GM18519 (cell line): ENCODE results near the gene CRTAP.
"Not testable (repeated sequence)": the region's sequence is repeated elsewhere in the genome, so short reads cannot be mapped to it uniquely, and the experiment has no call there.

ENCODE experiments used
- ATAC-seq: cut with Tn5 transposase; IDR thresholded peaks from one replicate; pipeline ENCODE4 v1.9.1; 2021; ENCODE audit warnings: mild to moderate bottlenecking, moderate library complexity; ENCODE audit not compliant: unreplicated experiment, low FRiP score

Gene CRTAP

DNA sequence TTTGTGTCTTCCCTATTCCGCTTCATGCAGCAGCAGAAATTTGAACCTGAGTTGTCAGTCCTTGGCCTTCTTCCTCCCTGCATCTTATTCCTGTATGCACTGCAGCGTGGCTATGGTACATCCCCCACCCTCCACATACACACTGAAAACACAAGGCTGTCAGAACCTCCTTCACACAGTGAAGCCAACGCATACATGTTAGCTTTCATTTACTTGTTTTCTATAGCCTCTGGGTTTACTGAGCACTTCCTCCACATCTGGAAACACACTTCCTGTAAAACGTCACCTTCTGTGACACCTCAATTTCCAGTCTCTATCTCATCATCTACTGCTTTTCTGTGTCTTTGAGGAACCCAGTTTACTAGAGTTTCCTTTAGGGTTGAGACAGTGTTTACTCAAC is 57.8 kb downstream of the CRTAP start:
- no peak for ATAC-seq

DNA sequence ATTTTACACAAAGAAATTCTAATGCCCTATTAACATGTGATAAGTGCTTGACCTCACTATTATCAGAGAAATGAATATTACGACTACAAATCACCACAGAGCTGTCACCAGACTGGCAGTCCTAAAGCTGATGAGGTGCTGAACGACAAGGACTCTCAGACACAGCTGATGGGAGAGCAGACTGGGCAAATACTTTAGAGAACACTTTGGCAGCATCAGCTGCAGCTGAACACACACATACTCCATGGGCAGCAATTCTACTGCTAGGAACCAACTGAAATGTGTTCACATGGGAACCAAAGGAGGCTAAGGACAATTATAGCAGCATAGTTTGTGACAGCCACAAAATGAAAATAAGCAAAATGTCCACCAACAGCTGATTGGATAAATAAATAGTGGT is 59.3 kb downstream of the CRTAP start:
- no peak for ATAC-seq

DNA sequence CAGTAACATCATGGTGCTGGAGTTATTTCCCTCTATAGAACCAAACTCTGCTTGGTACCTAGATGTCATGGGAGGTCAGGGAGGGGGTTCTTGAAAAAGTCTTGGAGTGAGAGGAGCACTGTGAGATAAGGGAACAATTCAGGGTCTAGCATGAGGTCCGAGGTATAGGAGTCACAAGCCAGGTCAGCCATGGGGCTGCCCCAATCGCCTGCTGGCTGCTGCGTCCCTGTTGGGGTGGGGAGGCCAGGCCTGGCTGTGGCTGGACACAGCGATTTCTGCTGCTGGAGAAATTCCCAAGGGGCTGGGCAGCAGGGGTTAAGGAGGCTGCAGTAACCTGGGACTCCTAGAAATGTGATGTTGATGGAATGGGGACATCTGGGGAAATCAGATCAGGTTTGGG is 59.9 kb downstream of the CRTAP start:
- no peak for ATAC-seq

DNA sequence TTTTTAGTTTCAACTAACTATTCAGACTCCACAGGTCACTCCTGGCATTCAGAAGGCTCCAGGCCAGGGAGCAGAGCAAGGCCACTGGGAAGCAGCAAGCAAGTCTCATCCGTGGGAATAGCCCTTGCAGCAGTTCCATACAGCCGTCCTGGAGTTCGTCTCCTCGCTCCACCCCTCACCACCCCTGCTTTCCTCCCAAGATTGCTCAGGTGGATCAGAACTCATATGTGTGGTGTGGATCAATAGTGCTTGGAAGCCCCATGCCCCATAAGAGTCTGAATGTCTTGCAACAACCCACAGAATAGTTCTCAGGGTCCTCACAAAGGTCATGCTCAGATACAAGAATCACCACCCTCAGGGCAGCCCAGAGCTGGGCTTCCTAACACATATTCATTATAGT is 60.3 kb downstream of the CRTAP start:
- no peak for ATAC-seq

DNA sequence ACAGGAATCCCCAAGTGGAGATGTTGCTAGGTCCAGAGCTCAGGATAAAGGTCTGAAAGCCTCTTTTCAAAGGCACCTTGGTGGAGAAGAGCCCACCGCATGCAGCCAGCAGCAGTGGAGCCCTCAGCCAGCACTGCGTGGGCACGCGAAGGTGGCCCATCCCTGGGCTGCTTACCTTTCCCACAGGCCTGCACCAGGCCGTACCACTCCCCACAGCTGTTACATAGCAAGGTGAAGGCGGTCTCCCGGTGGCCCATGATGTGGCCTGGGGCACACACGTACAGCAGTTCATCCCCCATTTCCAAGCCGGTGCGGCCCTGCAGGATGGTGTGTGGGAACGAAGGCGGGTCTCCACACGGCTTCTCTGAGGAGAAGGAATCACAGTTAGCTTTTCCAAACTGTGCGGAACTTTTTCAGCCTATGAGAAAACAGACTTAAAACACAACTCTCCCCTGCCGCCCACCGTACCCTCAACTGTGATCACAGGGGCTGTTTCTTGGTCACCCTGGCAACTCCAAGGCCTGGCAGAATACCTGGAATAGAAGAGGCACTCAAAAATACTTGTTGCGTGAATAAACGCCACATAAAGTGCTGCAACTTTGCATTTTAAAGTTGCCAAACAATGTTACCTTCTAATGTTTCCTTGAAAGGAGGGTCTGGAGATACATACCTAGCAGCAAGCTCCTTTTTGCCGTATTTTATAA is 61.0 kb downstream of the CRTAP start:
- ATAC-seq, result no peak

DNA sequence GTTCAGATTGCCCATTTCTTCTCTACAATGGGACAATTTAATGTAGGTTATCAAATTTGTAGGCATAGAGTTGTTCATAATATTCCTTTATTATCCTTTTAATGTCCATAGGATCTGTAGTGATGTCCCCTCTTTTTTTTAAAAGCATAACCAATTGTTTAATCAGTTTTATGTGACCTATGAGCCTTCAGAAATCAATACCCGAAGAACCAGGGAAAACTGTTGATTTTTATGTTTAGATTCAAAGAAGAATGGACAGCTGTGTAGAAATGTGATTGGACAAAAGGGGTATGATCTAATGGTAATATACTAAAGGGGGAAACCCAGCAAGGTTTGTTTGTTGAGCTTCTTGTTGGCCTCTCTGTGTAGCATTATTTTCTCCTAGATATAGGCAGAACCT is 65.3 kb downstream of the CRTAP start:
- no peak for ATAC-seq

DNA sequence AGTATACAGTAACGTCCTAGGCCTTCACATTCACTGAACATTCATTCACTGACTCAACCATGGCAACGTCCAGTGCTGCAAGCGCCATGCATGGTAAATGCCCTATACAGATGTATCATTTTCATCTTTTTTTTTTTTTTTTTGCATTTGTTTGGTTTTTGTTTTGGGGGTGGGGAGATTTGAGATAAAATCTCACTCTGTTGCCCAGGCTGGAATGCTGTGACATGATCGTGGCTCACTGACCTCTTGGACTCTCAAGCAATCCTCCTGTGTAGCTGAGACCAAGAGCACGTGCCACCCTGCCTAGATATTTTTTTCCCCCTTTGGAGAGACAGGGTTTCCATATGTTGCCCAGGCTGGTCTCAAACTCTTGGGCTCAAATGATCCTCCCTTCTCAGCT is 67.4 kb downstream of the CRTAP start:
- ATAC-seq, result no peak

DNA sequence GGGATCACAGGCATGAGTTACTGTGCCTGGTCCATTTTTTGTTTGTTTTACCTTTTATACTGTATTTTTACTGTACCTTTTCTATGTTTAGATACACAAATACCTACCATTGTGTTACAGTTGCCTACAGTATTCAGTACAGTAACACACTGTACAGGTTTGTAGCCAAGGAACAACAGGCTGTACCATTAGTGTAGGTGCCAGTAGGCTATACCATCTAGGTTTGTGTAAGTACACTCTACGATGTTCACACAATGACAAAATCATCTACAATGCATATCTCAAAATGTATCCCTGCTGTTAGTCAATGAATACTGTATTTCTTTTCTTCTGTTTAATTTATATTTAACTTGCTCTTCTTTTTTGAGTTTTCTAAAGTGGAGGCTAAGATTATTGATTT is 67.8 kb downstream of the CRTAP start:
- ATAC-seq, result not testable (repeated sequence)

DNA sequence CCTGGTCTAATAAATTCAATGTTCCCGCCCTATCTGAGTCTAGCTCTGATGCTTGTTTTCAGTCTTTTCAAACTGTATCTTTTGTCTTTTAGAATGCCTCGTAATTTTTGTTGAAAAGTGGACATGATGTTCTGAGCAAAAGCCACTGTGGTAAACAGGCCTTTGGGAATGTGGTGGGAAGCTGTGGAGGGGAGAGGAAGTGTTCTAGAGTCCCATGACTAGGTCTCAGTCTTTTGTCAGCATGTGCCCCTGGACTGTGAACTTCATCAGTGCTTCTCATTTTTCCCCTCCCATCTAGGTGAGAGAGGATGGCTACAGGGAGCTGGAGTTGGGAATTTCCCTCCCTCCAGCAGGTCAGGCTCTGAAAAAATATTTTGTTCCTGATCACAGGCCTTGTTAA is 71.0 kb downstream of the CRTAP start:
- no peak for ATAC-seq

DNA sequence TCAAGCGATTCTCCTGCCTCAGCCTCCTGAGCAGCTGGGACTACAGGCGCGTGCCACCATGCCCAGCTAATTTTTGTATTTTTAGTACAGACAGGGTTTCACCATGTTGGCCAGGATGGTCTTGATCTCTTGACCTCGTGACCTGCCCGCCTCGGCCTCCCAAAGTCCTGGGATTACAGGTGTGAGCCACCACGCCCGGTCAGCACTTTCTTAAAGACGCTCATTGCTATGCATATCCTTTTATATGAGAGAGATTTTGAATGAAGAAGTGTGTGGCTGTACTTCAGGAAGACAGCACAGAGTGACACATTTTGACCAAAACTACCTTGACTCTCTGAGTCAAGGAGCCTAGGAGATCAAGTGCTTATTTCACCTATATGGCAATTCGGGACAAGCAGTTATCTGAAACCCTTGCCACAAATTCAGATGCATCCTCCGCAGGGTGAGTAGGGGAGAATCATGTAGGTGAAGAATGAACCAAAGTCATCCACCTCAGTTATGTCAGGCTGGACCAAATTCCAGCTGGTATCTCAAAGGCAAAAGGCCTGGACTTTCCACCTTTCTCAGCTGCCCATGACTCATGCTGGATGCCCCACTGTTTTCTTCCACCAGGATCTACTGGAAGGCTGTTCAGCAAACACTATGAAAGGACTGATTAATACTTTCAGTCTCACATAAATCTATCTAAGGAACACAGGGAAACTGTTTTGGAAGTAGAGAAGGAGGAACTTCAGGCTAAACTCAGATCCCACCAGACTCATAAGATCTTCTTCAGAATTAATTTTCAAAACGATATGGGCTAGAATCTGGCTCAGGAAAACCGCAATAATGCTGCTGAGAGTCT is 72.9 kb downstream of the CRTAP start:
- ATAC-seq, result no peak

DNA sequence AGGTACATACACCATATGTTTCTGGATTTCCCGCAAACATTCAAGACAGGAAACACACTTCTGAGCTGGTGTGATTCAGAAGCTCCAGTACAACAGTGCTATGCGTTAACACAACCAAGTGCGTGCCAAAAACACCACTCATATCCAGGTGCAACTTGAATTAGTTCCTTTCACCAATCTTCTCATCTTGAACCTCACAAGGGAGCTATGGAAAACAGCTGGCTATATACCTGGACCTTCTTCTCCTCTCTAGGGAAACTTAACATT is 73.5 kb downstream of the CRTAP start:
- no peak for ATAC-seq

DNA sequence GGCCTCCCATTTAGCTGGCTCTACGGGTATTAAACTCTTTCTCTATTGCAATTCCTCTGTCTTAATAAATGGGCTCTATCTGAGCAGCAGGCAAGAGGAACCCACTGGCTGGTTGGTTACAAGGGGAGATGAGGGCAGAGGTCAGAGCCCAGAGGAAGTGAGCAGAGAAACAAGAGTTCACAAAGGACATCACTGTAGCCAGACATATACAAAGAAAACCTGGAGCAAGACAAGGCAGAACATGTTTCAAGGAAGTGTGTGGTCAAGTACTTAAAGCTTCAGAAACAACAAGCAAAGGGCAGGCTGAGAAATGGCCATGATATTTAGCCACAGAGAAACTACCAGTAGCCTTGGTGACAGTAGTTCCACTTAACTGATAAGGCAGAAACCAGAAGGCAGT is 80.5 kb downstream of the CRTAP start:
- ATAC-seq, result no peak

DNA sequence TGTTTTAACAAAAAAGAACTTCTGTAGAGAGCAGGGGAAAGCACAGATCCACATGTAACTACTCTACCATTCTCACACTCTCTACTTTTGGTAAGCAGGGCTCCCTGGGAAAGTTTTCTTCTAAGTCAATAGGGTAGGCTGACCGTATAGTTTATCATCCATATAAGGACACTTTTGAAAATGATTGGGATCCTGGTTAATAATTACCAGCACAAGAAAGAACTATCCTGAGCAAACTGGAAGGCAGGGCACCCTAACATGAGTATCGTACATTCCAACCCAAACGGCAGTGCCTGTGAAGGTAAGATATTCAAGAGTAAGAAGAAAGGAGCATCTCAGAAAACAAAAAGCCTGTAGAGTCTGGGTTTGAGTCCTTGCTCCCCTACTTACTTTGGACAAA is 82.7 kb downstream of the CRTAP start:
- ATAC-seq, result no peak
